Ovary (tissue), 3 donors: ENCODE data around the gene CCDC122.

Source experiments
- CTCF ChIP-seq, 3 donors: fragments of 450-650 bp in 2 of 3; fragments of 200-600 bp in 1 of 3; IDR thresholded peaks; one replicate each; pipeline versions ENCODE4 v1.5.1 to v1.8.0; 2016 to 2022; ENCODE audit warnings: antibody characterized with exemption in 3 of 3, mild to moderate bottlenecking in 1 of 3
- EP300 ChIP-seq: sonication (generic); formaldehyde crosslinking; IDR thresholded peaks from one replicate; pipeline ENCODE4 v1.6.1; 2017; ENCODE audit warnings: antibody characterized with exemption
- POLR2A ChIP-seq: fragments of 450-650 bp; IDR thresholded peaks from one replicate; pipeline ENCODE4 v1.6.1; 2017; ENCODE audit warnings: antibody characterized with exemption, mild to moderate bottlenecking, moderate library complexity
- donor health status: DM: no; HTN: no; CAD: no.

- TF ChIP-seq CTCF (IDR thresholded peaks at IDR 0.05) (no peak), POLR2A (no peak), EP300 (no peak)
Observed at GRCh38 chr13:43872181-43872580, 7.4 kb downstream of the CCDC122 start.
